ENCODE data around the gene FHOD1. TPM values are rescaled to one million over a fixed set of nuclear protein-coding genes. Genes with fewer than 3 reads are reported as not detected.
A peak's percentile ranks its signal among the peaks of the same experiment; 100 is the strongest.

FHOD1 gene
- total and polyA plus RNA-seq, 2 of the 13 experiments (the other 11 are each of a cell fraction or from before 2014, with no cell fraction given), result 20.0 to 20.8 TPM

GRCh38 chr16:67247192-67248072, at the start of gene FHOD1 (continued):
- TF ChIP-seq NFAT5 (CRISPR knock-in tag; IDR thresholded peaks at IDR 0.05), result no peak
- no peak for TF ChIP-seq LCORL (IDR thresholded peaks at IDR 0.05)
- peak; percentile 69 for TF ChIP-seq LCORL (CRISPR knock-in tag; IDR thresholded peaks at IDR 0.05)
- TF ChIP-seq CSRNP1 (CRISPR knock-in tag; IDR thresholded peaks at IDR 0.05), result peak; percentile 91
- TF ChIP-seq ZNF251 (CRISPR knock-in tag; IDR thresholded peaks at IDR 0.05), result no peak
- TF ChIP-seq ARHGAP35 (CRISPR knock-in tag; IDR thresholded peaks at IDR 0.05; ENCODE audit: borderline replicate concordance), result peak; percentile 95; the same call in 1 of the 2 replicates
- TF ChIP-seq KAT2B (IDR thresholded peaks at IDR 0.05; ENCODE audit: borderline replicate concordance, low read depth, low read length), result no peak
- no peak for TF ChIP-seq HHEX (CRISPR knock-in tag; IDR thresholded peaks at IDR 0.05)
- TF ChIP-seq FOXA3 (CRISPR knock-in tag; IDR thresholded peaks at IDR 0.05), result no peak
- no peak for TF ChIP-seq ZNF710 (CRISPR knock-in tag; IDR thresholded peaks at IDR 0.05; ENCODE audit: borderline replicate concordance)
- TF ChIP-seq NR2F1 (CRISPR knock-in tag; IDR thresholded peaks at IDR 0.05), result no peak
- peak; percentile 89 for TF ChIP-seq UBTF (CRISPR knock-in tag; IDR thresholded peaks at IDR 0.05)
- no peak for TF ChIP-seq DMTF1 (CRISPR knock-in tag; IDR thresholded peaks at IDR 0.05)
- peak; percentile 85; the same call in 1 of the 2 replicates for TF ChIP-seq ZNF124 (CRISPR knock-in tag; IDR thresholded peaks at IDR 0.05)
